ENCODE measurements around the gene FOXO3.

FOXO3 gene

GRCh38 chr6:108627692-108628550 lies 67.2 kb downstream of the FOXO3 start:
- DNase-seq (ENCODE audit: low read depth in 2 of 2): no peak

- DNase-seq (ENCODE audit: low read depth in 2 of 2): no peak
Observed at GRCh38 chr6:108630050-108630714, 69.5 kb downstream of the FOXO3 start.

- DNase-seq (ENCODE audit: low read depth in 2 of 2): no peak
Observed at GRCh38 chr6:108632441-108632840, 71.7 kb downstream of the FOXO3 start.

- DNase-seq (ENCODE audit: low read depth in 2 of 2): no peak
Observed at GRCh38 chr6:108633436-108633835, 72.7 kb downstream of the FOXO3 start.

GRCh38 chr6:108635505-108636226 lies 74.9 kb downstream of the FOXO3 start:
- peak in 1 of 2 donors; percentile 10 for DNase-seq (ENCODE audit: low read depth in 2 of 2)

- no peak for DNase-seq (ENCODE audit: low read depth in 2 of 2)
Observed at GRCh38 chr6:108637963-108638362, 77.2 kb downstream of the FOXO3 start.

GRCh38 chr6:108638993-108639392 lies 78.3 kb downstream of the FOXO3 start:
- DNase-seq (ENCODE audit: low read depth in 2 of 2): no peak

DNA sequence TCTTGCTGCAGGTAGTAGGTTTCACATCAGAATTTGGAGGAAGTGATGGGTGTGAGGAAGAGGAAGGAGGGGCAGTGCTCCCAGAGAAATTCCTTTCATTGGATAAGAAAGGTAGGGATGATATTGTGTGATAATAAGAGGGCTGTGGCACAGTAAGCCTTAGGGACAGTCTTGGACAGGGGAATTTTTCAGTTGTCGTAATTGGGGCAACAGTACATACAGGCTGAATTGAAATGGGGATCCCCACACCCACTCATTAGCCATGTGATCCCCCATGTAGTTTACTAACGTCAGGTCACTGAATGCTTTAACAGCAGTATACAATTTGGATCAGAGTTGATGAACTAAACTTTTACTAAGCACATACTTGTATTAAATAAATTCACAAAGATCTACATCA lies 79.4 kb downstream of the FOXO3 start:
- no peak for DNase-seq (ENCODE audit: low read depth in 2 of 2)

GRCh38 chr6:108643184-108643583 lies 82.5 kb downstream of the FOXO3 start:
- no peak for DNase-seq (ENCODE audit: low read depth in 2 of 2)

GRCh38 chr6:108644252-108644651 lies 83.5 kb downstream of the FOXO3 start:
- no peak for DNase-seq (ENCODE audit: low read depth in 2 of 2)

- no peak for DNase-seq (ENCODE audit: low read depth in 2 of 2)
Observed at GRCh38 chr6:108648191-108648590, 87.5 kb downstream of the FOXO3 start.

DNA sequence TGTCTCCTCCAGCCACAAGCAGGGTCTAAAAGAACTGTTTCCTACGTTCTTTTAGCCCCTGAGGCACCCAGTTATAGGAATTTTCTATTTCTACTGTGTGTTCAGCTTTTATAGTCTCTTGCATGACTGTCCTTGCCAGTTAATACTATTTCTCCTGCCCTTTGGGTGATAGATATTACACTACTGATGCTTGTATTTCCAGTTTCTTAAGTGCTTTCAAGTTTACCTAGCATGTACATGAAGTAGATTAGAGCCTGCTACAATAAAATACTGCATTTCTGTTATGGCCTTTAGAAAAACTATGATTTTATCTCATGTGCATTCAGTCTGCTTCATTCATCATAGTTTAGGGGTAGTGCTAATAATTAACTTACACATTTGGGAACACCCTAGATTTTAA lies 89.6 kb downstream of the FOXO3 start:
- DNase-seq (ENCODE audit: low read depth in 2 of 2): no peak

DNA sequence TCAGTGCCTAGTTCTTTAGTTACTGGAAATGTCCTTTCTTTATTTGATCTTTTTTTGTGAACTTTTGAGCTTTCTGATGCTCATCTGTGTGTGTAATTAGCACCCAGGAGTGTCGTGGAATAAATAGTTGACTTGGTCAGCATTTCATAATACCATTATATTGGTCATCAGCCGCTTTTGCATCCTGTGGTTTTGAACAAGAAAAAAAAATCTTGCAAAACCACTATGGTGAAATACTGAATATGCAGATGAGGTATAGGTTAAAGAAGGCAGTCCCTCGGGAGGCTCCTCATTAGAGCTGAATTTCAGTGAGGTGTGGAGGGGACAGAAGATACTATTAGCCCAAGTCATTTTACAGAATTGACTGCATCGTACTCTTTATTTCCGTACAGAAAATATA lies 90.1 kb downstream of the FOXO3 start:
- DNase-seq (ENCODE audit: low read depth in 2 of 2): no peak

DNA sequence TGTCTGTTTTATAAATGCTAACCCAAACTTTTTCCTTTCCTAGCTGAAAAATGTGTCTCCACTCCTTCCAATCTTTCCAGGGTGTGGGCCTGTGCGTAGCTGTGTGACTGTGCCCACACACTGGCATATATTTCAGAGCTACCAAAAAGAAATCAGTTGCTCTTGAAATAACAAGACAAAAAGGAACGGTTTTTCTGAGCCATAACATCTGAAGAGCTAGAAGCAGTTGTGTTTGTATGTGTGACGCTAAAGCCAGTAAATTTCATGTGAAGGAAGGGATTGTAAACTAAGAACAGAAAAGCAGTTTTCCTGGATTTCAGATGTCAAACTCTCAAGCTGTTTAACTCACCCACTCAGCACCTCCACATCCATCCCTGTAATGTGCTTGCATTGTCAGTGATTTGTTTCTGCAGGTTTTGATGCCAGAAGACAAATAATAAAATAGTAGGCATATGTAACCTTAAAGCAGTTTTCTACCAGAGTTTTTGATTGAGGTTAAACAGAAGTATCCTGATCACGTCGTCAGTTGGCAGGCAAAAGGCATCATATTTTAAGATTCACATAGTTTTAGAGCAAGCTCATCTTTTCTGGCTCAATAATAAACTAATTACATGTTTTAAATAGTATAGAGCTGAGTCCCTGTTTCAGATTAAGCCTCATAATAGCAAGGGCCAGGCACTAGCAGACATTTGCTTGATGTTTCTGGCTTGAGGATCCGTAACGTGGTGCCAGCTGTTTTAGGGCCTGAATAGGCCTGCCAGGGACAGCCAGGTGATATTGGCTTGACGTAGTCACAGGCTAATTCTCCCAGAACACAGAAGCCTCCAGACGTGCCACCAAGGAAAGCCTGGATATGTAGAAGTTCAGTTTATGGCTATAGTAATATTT lies 90.9 kb downstream of the FOXO3 start:
- no peak for DNase-seq (ENCODE audit: low read depth in 2 of 2)

DNA sequence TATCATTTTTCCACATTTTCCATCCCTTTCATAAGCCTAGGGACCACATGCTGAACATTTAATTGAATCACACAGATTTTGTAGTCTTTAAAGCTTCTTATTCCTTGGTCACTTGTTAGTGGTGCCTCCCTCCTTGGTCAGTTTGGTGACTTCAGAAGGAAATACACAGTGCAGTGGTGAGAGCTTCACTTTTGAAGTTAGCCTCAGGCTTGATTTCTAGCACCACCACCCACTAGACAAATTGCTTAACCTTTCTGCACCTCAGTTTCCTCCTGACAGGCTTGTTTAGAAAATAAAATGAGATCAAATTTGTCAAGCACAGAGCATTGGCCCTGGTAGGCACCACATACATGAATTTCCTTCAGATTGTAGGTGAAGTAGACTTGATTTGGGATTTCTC lies 91.7 kb downstream of the FOXO3 start:
- no peak for DNase-seq (ENCODE audit: low read depth in 2 of 2)

DNA sequence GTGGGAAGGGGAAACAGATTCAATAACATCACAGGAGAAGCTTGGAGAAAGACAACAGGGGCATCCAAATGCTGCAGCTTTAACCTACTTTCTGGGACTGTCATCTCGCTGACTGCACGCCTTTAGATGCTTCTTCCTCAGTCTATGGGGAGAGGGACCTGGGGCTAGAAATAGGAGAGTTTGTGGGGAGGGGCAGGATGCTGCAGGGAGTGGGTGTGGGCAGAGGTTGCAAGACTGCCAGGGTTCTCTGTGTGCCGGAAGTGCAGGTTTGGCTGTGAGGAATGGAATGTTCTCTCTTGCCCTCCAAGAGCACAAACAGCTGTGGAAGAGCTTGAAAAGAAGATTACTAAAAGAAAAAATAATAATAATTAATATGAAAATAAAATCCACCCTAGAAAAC lies 93.2 kb downstream of the FOXO3 start:
- no peak for DNase-seq (ENCODE audit: low read depth in 2 of 2)

DNA sequence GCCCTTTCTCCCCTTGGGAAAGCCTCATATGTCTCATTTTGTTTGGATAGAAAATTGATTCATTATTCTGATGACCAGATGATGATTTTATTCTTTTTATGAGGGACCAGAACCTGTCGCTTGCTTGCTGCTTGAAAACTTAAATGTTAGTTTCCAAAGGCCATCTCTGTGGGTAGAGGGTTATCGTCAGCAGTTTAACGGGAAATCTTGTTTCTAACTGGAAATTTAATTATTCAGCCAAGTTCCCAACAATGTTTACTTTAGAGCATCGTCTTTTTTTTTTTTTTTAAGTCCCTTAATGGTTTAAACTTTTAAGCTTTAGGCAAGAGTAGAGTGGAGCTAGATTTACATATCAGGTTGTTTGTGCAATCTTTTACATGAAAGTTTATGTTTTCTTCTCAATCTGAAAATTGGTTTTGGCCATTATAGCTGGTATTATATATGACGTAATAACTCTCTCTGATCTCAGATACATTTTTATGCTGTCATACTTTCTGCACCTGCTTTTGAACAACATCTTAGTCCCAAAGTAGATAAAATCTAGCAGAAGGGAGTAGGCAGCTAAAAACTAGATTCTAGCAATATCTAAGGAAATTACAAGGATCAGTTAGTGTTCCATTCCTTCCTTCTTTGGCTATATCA lies 93.9 kb downstream of the FOXO3 start:
- DNase-seq (ENCODE audit: low read depth in 2 of 2): no peak

DNA sequence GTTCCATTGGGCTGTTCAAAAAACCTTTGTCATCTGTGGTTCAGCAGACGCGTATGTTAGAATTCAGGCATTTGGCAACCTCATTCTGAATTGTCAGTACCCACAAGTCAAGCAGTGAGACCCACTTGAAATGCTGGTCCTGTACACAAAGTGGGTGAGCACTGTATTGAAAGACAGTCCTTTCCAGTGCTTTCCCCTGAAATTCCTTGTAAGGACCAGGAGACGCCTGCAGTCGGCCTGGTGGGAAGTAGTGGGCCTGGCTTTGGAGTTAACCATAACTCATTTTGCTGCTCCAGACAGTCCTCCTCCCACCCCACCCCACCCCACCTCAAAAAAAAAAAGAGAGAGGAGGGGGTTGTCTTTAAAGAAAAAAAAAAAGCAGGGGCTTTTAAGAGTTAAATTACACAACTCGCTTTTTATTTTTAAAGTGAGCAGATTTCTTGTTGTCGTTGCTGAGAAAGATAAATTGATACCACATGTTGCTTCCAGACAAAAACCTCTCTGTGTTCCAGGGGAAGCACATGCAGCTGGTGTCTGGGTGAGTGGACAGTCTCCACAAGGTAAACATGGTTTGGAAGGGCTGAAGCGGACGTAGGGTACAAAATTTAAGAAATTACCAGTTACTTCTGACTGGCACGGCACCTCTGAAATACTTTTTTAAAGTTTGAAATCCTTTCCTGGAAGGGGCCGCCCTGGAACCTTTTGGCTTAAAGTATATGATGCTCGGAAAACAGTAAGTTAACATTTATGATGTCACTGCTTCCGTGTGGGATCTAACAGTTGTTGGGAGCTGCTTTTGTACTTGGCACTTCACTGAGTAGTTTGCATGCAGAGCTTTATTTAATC lies 95.3 kb downstream of the FOXO3 start:
- no peak for DNase-seq (ENCODE audit: low read depth in 2 of 2)

GRCh38 chr6:108656836-108657235 lies 96.1 kb downstream of the FOXO3 start:
- DNase-seq (ENCODE audit: low read depth in 2 of 2): no peak

DNA sequence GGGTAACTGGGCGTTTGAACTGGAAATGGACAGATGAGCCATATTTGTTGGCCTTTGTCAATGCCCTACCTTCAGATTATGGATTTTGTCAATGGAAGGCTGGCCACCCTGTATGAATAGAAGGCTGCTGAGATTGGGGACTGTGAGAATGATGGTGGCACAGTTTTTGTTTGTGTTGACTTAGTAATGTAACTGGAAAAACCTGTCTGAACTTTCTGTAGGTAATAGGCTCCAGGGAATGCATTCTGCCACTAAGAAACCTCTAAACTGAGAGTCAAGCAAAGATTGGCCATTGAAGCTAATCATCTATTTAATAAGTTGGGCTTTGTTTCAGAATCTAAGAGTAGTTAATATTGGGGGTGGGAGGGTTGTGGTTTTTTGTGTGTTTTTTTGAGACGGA lies 97.5 kb downstream of the FOXO3 start:
- DNase-seq (ENCODE audit: low read depth in 2 of 2): no peak

Data from stimulated activated CD8-positive, alpha-beta memory T cell treated with anti-CD3 and anti-CD28 coated beads, Interleukin-15, amount 100 ng/mL, for 4 hours (primary cell).